Neural progenitor cell (in vitro differentiated cells): Measurements from ENCODE around the gene DNAH5. TPM values are rescaled to one million over a fixed set of nuclear protein-coding genes. Genes with fewer than 3 reads are reported as not detected.
"Not testable (repeated sequence)": the region's sequence is repeated elsewhere in the genome, so short reads cannot be mapped to it uniquely, and the experiment has no call there.

Experiments used
- DNase-seq: peaks from one replicate; pipeline ENCODE4 v3.0.0-alpha.2; 2016; ENCODE audit warnings: low spot score
- H2AFZ ChIP-seq: fragments of 200-600 bp; sonication (generic); replicated peaks from 2 replicates; pipeline ENCODE4 v1.6.1; 2016; ENCODE audit warnings: antibody characterized with exemption
- H3F3A ChIP-seq: fragments of 200-600 bp; sonication (generic); 2 replicates; pipeline ENCODE4 v1.6.1; 2016; ENCODE audit warnings: antibody characterized with exemption, low read depth
- H3K27ac ChIP-seq: fragments of 200-600 bp; sonication (generic); 2 replicates; pipeline ENCODE4 v1.5.1; 2016; ENCODE audit warnings: mild to moderate bottlenecking
- H3K27me3 ChIP-seq: fragments of 200-600 bp; sonication (generic); 2 replicates; pipeline ENCODE4 v1.6.1; 2016; ENCODE audit warnings: mild to moderate bottlenecking, moderate library complexity
- H3K36me3 ChIP-seq: fragments of 200-600 bp; sonication (generic); 2 replicates; pipeline ENCODE4 v1.5.1; 2016
- H3K4me1 ChIP-seq: fragments of 200-600 bp; sonication (generic); 2 replicates; pipeline ENCODE4 v1.6.1; 2016; ENCODE audit warnings: mixed run types
- H3K4me2 ChIP-seq: fragments of 200-600 bp; sonication (generic); 2 replicates; pipeline ENCODE4 v1.6.1; 2016
- H3K4me3 ChIP-seq: fragments of 200-600 bp; sonication (generic); 2 replicates; pipeline ENCODE4 v1.5.1; 2016
- H3K79me2 ChIP-seq: fragments of 200-600 bp; sonication (generic); 2 replicates; pipeline ENCODE4 v1.6.1; 2016; ENCODE audit warnings: low read depth
- H3K9ac ChIP-seq: fragments of 200-600 bp; sonication (generic); 2 replicates; pipeline ENCODE4 v1.6.1; 2016
- H3K9me3 ChIP-seq: fragments of 200-600 bp; sonication (generic); 2 replicates; pipeline ENCODE4 v1.5.1; 2016; ENCODE audit warnings: low read depth
- H4K20me1 ChIP-seq: fragments of 200-600 bp; sonication (generic); 2 replicates; pipeline ENCODE4 v1.6.1; 2016; ENCODE audit warnings: low read depth
- H3K27ac Mint-ChIP-seq: 3 replicates; pipeline ENCODE4 v1.8.0; 2021; ENCODE audit warnings: mixed read lengths
- H3K27me3 Mint-ChIP-seq: 2 replicates; pipeline ENCODE4 v1.8.0; 2022; ENCODE audit warnings: low read depth, mild to moderate bottlenecking, inconsistent platforms, moderate library complexity, mixed read lengths; ENCODE audit not compliant: insufficient read depth
- H3K36me3 Mint-ChIP-seq: 3 replicates; pipeline ENCODE4 v1.8.0; 2021; ENCODE audit warnings: mixed read lengths
- H3K4me1 Mint-ChIP-seq: 3 replicates; pipeline ENCODE4 v1.8.0; 2021; ENCODE audit warnings: mixed read lengths
- H3K4me3 Mint-ChIP-seq: 3 replicates; pipeline ENCODE4 v1.8.0; 2021; ENCODE audit warnings: mild to moderate bottlenecking, moderate library complexity, mixed read lengths
- H3K9me3 Mint-ChIP-seq: 3 replicates; pipeline ENCODE4 v1.8.0; 2020; ENCODE audit warnings: mixed read lengths
- EZH2 ChIP-seq: fragments of 200-600 bp; sonication (generic); IDR thresholded peaks from 2 replicates; pipeline ENCODE4 v1.6.1; 2017; ENCODE audit warnings: antibody characterized with exemption, mild to moderate bottlenecking, moderate library complexity
- EZH2phosphoT487 ChIP-seq: fragments of 200-600 bp; sonication (generic); IDR thresholded peaks from 2 replicates; pipeline ENCODE4 v1.6.1; 2017; ENCODE audit warnings: antibody characterized with exemption
- total RNA-seq: library from RNA; depleted of rRNA; stranded (reverse); fragments of >200 nt; gene quantifications from 2 replicates; pipeline ENCODE4 v1.2.3, GENCODE V29; 2015; ENCODE audit warnings: low replicate concordance
- TF ChIP-seq, protein P1 (sequence below): fragments of 200-600 bp; sonication (generic); IDR thresholded peaks from 2 replicates; pipeline ENCODE4 v1.5.1; 2017; ENCODE audit warnings: antibody characterized with exemption, mild to moderate bottlenecking

Gene DNAH5
- total RNA-seq, 1 donor from 2014 or later, result 0.39 TPM

DNA sequence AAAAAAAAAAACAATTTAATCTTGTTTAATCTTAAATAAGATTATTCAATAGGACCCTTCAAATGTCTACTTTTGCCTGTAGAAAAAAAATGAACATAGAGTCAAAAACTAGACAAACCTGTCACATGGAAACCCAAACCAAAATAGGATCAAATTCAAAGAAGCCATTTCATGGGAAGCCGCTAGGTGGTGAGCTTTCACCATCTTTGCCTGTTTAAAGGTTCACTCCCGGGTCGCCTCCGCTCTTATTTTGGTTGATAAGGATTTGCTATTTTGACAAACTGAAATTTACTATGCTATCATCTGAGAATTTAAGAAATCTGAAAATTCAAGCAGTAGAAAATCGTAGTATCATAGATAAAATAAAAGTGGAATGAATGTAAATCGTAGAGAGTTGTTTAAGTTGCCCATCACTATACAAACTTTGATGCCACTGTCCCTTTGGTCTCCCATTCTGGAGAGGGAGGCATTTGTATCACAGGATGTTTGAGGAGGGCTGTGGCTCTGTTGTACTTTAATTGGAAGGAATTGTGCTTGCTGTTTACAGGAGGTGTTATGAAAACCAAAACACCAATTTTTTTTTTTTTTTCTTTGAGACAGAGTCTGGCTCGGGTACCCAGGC lies 43.5 kb upstream of the DNAH5 start:
- Mint-ChIP-seq H3K4me3 (no peak overlapping the region), H3K27ac (no peak overlapping the region), H3K27me3 (peaks cover 2% of the 10 kb centered on the region), H3K4me1 (no peaks in the 10 kb centered on the region), H3K9me3 (peaks cover 2% of the 10 kb centered on the region), H3K36me3 (no peaks in the 10 kb centered on the region)
- Histone ChIP-seq H3K27me3 (no peaks in the 10 kb centered on the region), H3K4me3 (no peak overlapping the region), H3K36me3 (no peaks in the 10 kb centered on the region), H2AFZ (no peak overlapping the region), H3K9me3 (no peaks in the 10 kb centered on the region), H3F3A (no peaks in the 10 kb centered on the region), H3K9ac (no peak overlapping the region), H3K4me1 (peaks cover 3% of the 10 kb centered on the region), H3K27ac (no peak overlapping the region), H3K4me2 (no peak overlapping the region), H3K79me2 (no peaks in the 10 kb centered on the region), H4K20me1 (no peaks in the 10 kb centered on the region)
- no peak for TF ChIP-seq EZH2phosphoT487
- TF ChIP-seq, protein P1, sequence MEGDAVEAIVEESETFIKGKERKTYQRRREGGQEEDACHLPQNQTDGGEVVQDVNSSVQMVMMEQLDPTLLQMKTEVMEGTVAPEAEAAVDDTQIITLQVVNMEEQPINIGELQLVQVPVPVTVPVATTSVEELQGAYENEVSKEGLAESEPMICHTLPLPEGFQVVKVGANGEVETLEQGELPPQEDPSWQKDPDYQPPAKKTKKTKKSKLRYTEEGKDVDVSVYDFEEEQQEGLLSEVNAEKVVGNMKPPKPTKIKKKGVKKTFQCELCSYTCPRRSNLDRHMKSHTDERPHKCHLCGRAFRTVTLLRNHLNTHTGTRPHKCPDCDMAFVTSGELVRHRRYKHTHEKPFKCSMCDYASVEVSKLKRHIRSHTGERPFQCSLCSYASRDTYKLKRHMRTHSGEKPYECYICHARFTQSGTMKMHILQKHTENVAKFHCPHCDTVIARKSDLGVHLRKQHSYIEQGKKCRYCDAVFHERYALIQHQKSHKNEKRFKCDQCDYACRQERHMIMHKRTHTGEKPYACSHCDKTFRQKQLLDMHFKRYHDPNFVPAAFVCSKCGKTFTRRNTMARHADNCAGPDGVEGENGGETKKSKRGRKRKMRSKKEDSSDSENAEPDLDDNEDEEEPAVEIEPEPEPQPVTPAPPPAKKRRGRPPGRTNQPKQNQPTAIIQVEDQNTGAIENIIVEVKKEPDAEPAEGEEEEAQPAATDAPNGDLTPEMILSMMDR, result peak; percentile 96
- peak; percentile 67 for DNase-seq

DNA sequence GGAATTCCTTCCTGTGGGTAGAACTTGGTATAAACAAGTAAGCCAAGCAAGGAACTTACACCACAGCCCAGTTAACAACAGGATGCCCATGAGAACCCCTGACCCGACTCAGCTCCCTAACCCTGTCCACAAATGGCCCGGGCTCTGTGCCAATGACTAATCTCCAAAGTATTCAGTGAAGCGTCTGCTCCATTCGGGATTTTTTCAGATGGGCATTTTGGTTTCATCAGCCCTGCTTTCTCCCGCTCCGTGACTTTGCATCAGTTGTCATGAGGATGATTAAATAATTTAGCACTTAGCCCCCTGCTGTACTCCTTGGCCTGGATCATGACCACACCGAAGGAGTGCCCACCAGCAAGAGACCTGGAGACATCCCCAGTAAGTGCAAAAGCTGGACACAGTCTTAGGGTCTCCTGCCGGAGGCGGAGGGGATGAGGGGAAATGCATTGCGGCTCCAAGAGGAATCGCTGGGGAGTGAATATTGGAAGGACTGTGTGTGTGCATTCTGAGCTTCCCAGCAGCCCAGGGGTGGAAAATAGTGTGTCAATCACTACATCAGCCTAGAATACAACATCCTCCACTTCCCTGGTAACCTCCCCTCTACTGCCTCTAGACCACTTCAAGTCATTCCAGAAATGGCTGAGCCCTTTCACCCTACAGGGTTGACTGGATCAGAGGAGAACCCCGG lies 41.4 kb upstream of the DNAH5 start:
- H3F3A ChIP-seq, result no peaks in the 10 kb centered on the region
- no peaks in the 10 kb centered on the region for H3K27me3 ChIP-seq
- no peaks in the 10 kb centered on the region for H3K9me3 ChIP-seq
- no peaks in the 10 kb centered on the region for H3K4me1 Mint-ChIP-seq
- no peak overlapping the region for H2AFZ ChIP-seq
- no peaks in the 10 kb centered on the region for H3K36me3 Mint-ChIP-seq
- H3K36me3 ChIP-seq, result no peaks in the 10 kb centered on the region
- H3K4me2 ChIP-seq, result no peak overlapping the region
- TF ChIP-seq, protein P1, result no peak
- no peak for TF ChIP-seq EZH2phosphoT487
- no peak for TF ChIP-seq EZH2
- no peak overlapping the region for H3K9ac ChIP-seq
- H3K9me3 Mint-ChIP-seq, result peaks cover 2% of the 10 kb centered on the region
- no peak overlapping the region for H3K27ac Mint-ChIP-seq
- H3K4me1 ChIP-seq, result no peaks in the 10 kb centered on the region
- H3K4me3 ChIP-seq, result no peak overlapping the region
- peaks cover 2% of the 10 kb centered on the region for H3K27me3 Mint-ChIP-seq
- no peaks in the 10 kb centered on the region for H4K20me1 ChIP-seq
- H3K4me3 Mint-ChIP-seq, result no peak overlapping the region
- DNase-seq, result no peak
- H3K27ac ChIP-seq, result no peak overlapping the region
- no peaks in the 10 kb centered on the region for H3K79me2 ChIP-seq

DNA sequence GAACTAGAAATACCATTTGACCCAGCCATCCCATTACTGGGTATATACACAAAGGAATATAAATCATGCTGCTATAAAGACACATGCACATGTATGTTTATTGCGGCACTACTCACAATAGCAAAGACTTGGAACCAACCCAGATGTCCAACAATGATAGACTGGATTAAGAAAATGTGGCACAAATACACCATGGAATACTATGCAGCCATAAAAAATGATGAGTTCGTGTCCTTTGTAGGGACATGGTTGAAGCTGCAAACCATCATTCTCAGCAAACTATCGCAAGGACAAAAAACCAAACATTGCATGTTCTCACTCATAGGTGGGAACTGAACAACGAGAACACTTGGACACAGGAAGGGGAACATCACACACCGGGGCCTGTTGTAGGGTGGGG lies 40.4 kb upstream of the DNAH5 start:
- not testable (repeated sequence) for H3K36me3 Mint-ChIP-seq, H3K9me3 ChIP-seq, H3K36me3 ChIP-seq, H3K4me1 ChIP-seq, H3K9me3 Mint-ChIP-seq, H3K4me3 ChIP-seq, H3K4me3 Mint-ChIP-seq, H3K4me2 ChIP-seq, H3K27me3 ChIP-seq, H3K9ac ChIP-seq, H3K27ac ChIP-seq, H3K79me2 ChIP-seq, H3K27ac Mint-ChIP-seq, H2AFZ ChIP-seq, H3F3A ChIP-seq, H4K20me1 ChIP-seq, H3K4me1 Mint-ChIP-seq, DNase-seq, H3K27me3 Mint-ChIP-seq
